GM18526 (cell line): ENCODE results near the gene ALMS1.

ENCODE experiments used
- POLR2A ChIP-seq: IDR thresholded peaks from 3 replicates; pipeline ENCODE4 v1.6.1; 2011; ENCODE audit not compliant: insufficient read length; ENCODE audit errors: extremely low read depth

ALMS1 gene

DNA sequence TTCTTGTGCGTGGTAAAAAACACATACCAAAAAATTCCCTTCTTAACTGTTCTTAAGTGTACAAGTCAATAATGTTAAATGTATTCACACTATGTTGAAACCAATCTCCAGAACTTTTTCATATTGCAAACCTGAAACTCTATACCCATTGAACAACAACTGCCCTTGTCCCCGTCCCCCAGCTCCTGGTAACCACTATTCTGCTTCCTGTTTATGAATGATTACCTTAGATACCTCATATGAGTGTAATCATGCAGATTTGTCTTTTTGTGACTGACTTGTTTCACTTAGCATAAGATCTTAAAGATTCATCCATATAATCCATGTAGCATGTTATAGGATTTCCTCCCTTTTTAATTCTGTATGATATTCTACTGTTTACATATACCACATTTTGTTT, 196.7 kb downstream of the ALMS1 start:
- TF ChIP-seq POLR2A: no peak

DNA sequence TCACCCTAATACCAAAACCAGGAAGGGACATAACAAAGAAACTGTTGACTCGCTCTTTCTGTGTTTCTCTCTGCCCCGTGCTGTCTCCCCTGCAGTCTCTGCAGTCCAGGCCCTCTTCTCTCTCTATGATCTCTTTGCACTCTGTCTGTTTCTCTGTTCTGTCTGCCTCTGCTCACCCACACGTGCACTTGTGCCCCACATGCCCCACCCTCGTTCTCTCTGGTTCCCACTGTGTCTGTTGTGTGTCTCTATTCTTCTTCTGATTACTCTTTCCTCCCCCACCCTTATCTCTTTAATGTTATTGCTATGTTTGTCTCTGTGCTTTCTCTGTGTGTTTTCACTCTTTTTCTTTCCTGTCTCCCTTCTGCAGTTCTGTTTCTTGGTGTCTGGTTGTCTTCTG, 202.5 kb downstream of the ALMS1 start:
- no peak for TF ChIP-seq POLR2A

DNA sequence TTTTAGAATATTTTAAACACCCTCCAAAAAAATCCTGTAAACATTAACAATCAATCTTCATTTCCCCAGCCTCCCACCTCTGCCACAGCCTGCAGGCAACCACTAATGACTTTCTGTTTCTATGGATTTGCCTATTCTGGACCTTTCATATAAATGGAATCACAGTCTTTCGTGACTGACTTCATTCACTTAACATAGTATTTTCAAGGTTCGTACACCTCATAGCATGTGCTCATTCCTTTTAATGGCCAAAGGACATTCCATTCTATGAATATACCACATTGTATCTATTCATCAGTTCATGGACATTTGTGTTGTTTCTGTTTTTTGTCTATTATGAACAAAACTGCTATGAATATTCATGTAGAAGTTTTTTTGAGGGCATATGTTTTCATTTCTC, 208.0 kb downstream of the ALMS1 start:
- TF ChIP-seq POLR2A: no peak

DNA sequence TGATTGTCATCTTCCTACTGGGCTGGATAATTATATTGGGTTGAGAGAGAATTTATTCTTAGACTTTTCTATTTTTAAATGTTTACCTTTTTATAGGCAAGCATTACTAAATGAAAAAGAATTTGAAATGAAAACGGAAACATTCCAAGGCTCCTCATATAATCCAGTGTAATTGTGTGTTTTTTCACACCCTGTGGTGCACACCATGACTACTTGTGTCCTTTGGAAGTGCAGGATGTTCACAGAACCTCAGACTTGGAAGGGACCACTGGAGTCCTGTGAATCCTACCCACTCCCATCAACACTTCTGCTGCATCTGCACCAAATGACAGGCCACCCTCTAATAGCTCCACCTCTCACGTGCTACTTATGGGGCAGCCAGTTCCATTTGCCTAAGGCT, 208.6 kb downstream of the ALMS1 start:
- TF ChIP-seq POLR2A: no peak

DNA sequence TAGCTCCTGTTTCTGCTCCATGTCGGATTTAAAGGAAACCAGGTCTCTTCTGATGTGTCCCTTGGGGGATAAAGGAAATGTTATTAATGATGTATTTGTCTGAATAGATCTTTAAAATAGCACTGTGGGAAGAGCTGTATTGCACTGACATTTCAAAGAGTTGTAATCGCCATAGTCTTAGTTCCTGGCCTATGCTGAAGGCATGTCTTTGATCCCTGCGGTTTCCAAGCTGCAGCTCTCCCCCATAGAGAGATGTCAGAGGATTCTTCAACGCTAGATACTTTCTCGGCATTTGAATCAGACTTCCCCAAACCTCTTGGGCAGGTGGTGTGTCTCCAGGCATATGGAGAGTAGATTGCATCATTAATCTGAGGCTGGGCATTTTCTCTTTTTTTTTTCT, 216.1 kb downstream of the ALMS1 start:
- TF ChIP-seq POLR2A: no peak

DNA sequence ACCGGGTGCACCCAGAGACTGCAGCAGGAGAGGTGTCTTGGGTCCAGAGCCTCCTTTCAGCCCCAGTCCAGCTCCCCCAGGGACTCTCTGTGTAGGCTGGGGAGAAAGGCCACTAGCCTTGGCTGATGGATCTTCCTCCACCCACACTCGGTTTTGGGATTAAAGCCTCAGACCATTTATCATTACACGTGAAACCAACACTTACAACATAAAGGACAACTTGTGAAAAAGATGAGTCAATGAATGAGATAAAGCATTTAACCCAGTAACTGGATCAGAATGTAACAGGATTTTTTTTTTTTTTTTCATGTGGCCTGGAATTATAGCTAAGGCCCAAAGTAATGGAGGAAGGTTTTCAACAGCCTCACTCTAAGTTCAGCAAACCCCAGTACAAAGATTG, 224.5 kb downstream of the ALMS1 start:
- no peak for TF ChIP-seq POLR2A

DNA sequence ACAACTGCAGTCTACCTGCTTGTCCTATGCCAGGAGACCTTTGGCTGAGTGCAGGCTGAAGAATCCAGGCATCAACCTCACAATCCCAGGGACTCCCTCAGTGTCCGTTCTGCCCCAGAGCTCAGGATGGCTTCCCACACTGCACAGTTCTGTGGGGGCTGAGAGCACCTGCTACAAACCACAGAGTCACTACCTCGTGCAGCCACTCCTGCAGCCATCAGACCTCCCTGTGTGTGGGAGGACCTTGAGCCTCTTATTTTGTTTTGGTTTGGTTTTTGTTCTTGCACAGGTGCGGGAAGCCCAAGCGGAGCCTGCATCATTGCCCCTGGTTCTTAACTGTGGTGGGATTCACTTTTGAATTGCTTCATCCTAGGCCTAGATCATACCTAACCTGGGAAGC, 225.6 kb downstream of the ALMS1 start:
- no peak for TF ChIP-seq POLR2A

DNA sequence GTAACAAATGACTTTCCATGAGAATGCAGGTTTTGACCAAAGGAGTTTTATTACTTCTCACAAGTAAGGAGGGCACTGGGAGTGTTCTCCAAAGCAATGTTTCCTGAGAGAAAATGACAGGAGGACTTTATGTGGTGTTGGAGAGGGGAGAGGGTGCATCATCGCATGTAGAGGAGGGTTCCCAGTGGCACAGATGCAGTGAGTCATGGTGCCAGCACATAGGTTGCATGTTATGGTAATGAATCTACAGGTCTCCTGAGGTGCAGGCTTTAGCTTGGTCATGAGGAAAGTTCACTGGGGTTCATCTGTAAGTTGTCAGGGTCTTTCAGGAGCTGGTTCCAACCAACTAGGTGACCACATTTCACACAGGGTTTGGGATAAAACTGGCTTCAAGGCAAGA, 226.2 kb downstream of the ALMS1 start:
- no peak for TF ChIP-seq POLR2A

DNA sequence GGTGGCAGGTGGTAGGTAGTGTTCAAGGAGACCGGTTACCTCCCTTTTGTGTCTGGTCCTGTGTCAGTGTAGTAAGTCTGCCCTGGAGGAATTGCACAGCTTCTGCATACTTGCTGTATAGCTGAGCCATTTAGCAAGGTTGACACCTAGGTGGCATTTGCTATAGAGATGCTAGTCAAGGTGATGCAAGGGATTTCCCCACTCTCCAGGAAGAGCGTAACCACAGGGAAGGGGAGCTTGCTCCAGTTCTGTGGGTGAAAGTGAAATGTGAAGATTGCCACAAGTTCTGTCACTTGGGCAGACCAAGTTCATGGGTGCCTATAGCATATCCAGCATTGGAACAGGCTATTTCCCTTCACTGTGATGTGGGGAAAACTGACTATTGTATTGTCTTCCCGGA, 228.5 kb downstream of the ALMS1 start:
- TF ChIP-seq POLR2A: no peak

DNA sequence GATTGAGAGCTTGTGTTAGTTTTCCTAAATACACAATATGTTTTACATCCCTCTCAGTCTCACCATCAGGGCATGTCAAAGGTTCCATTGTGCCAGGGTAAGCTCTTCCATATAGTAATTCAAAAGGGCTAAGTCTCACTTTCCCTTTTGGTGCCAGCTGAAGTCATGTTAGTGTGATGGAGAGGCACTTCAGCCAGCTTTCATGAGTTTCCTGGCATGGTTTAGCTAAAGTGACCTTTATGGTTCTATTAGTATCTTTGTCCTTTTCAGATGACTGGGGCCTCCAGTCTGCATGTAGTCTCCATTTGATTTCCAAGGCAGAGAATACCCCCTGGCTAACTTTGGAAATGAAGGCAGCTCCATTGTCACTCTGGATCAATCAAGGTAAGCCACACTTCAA, 229.4 kb downstream of the ALMS1 start:
- TF ChIP-seq POLR2A: no peak

DNA sequence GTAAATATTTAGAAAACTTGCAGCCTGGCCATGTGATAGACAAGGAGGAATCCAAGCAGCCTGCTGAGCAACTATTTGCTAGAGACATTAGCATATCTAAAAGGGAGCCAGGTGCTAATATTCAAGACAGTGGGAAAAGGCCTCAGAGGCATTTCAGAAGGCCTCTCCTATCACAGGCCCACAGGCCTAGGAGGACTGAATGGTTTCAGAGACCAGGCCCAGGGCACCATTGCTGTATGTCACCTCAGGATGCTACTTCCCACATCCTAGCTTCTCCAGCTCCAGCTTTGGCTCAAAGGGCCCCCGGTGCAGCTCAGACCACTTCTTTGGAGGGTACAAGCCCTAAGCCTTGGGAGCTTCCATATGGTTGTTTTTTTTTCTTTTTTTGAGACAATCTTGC, 252.8 kb downstream of the ALMS1 start:
- TF ChIP-seq POLR2A: no peak

DNA sequence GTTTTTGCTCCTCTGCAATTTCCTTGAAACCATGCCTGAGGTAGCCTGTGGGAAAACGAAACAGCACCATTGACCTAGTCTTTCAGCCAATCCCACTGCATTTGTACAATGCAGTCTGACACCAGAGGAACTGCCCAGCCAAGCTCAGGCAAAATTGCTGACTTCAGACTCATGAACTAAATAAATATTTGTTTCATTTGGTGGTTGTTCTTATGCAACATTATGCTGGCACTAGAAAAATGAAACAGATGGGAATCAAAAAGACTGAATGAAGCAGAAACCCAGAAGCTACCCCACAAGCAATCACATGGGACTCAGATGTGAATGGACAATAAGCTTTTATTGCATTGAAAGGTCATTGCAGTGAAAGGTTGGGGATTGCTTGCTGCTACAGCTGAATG, 254.9 kb downstream of the ALMS1 start:
- TF ChIP-seq POLR2A: no peak

DNA sequence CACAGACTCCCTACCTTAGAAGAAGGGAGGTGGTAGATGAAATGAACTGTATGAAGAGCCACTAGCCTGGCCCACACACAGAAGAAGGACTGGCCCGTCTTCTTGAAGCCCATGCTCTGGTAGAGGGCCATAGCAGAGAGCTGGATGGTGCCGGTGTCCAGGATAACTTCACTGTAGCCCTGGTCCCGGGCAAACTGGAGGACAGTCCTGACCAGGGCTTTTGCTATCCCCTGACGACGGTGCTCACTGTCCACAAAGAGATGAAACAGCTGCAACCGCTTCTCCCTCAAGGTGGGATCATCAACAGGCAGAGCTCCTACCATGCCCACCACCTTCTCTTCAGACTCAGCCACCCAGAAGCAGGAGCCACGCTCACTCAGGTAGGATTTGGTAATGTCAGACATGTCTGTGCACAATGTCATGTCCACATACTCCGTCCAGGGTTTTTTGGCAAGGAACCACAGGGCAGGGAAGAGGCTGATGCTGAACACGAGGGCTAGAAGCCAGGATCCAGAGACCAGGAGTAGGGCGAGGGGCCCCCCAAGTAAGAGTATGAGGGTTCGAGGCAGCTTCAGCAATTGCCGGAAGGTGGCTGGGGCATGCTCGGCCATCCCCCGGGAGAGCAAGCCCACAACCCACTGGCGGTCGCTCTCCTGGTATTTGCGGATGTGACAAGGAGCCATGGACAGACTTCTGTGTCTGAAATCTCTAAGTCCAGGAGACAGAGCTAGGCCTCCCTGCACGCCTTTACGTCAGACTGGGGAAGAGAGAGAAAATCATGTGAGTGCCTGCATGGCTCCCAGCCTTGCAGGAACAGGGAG, 255.5 kb downstream of the ALMS1 start:
- no peak for TF ChIP-seq POLR2A

DNA sequence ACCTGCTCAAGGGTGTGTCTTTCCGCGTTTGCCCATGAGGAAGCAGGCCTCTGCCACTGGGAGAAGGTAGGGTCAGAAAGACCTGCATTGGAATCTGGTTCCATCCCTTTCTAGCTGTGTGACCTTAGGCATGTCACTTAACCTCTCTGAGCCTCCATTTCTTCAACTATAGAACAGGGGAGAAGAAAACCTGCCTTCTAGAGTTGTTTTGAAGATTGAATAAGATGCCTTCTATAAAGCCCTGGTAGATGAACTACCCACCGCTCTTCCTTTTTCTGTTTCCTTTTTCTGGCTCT, 256.1 kb downstream of the ALMS1 start:
- no peak for TF ChIP-seq POLR2A

DNA sequence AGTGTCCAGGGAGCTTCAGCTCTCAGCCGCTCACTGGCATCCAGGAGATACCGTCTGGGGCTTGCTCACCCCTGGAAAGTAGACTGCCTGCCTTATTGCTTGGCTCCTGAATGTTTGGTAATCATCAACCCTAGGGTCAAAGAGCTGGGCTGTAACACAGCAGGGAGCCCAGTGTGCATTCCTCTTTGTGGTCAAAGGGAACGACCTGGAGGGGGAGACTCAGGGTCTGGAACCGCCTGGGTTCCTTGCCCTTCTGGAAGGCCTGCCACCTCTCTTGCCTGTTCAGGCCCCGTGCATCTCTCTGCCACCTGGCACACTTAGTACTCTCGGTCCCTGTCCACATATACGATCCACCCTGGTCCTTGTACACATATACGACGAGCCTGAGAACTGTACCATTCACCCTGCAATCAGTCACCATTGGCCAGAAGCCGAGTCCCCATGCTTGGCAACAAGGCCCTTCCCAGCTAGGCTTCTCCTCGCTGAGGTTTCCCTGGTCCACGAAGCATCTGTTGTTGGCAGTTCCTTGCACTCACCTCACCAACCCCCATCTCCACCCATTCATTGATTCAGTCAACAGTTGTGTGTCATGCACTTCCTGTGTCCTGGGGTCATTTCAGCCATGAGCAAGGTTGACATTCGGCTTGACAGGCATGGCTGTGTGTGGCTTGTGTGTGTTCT, 256.8 kb downstream of the ALMS1 start, which contains the start of gene NAT8:
TSS of gene NAT8 (minus strand) at position 85 of the 681 bp plus-strand sequence. CDS start 794 bp downstream, outside the sequence.
- no peak for TF ChIP-seq POLR2A

DNA sequence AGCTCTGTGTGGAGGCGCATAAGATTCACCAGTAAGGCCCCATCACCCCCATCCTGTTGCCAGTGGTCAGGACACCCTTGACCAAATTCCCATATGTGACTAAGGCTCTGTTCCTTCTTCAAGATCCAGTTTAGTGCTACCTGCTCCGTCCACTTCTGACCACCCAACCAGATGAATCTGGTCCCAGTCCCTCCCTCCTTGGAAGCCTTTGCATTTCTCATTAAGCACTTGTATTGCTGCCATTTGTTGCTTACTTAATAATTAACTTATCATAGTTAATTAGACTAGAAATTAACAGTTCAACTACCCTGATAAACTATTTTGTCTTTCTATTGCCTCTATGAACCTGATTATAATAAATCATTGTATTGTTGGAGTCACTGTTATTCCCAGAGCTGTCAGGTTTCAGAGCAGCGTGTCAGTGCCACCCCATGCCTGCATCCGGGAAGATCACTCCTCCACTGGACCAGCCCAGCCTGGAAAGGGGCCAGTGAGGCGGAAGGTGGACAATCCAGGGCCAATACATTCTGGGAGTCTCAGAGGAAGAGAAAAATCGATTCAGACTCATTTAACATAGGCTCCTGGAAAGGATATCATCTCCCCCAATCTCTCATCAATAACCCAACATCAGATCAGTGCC, 266.1 kb downstream of the ALMS1 start:
- no peak for TF ChIP-seq POLR2A
